ENCODE data around the gene GSTP1. TPM values are rescaled to one million over a fixed set of nuclear protein-coding genes. Genes with fewer than 3 reads are reported as not detected.
A peak's percentile ranks its signal among the peaks of the same experiment; 100 is the strongest.

Gene GSTP1
- total RNA-seq, 1 donor from 2014 or later, result 246 TPM

DNA sequence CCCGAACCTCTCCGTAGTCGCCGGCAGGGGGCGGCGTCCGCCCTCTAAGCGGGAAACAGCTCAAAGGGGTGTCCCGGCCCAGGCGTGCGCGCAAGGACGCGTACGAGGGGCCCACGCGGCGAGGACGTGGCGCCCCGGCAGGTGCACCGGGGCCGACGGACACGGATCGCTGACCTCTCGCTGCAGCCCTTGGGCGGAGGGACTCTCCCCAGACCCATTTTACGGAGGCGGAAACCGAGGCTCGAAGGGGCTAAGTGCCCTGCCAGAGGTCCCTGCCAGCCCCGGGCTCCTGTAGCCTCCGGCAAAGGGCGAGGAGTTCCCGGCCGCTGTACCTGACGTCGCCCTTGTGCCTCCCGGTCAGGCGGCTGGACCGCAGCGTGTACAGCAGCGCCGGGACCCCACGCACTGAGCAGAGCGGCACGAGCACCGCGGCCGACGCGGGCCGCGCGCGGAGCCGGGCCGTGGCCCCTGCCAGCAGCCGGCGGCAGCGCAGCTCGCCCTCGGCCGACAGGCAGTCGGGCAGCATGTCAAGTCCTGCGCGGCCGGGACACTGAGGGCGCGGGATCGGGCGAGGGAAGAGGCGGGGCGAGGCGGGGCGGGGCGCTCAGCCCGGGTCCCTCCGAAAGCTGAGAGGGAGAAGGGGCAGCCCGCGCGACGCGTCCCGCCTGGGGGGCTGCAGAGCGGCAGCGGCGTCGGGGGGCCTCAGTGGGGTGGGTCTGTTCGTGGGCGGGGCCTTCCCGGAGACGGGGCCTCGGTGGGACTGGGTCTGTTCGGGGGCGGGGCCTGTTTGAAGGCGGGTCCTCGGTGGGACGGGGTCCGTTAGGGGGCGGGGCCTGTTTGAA lies 46.0 kb downstream of the GSTP1 start, which contains the start of gene NUDT8:
TSS of gene NUDT8 (minus strand) at position 552 of the 842 bp plus-strand sequence. CDS start at position 526, 26 bp downstream.
- peak; percentile 78 for DNase-seq (ENCODE audit: low read depth)

DNA sequence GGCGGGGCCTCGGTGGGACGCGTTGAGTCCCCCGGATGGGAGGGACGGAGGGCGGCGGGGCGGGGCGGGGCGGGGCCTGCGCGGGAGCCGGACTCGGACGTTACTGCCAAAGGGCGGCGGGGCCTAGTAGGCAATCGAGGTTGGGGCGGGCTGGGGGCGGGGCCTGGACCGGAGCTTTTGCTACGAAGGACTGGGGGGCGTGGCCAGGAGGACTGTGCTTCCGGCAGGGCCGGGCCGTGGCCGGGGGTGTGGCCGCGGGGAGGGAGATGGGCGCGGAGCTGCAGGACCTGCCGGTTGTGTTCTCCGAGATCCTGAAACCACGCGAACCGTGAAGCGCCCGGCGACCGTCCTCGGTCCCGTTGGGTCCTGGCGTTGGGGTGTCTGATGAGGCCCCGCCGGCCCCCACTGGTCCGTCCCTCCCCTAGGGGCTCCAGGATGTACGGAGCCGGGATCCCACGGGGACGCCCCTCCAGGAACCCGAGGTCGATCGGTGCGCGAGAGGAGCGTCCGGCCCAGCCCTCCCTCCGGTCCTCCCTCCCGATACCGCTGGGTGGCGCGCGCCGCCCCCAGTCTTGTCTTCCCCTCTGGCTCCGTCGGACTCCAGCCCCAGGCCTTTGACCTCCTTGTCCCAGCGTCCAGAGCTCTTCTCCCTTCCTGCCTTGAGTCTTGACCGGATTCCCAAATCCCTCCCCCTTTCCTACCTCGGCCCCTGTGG lies 46.8 kb downstream of the GSTP1 start:
- peak; percentile 96 for DNase-seq (ENCODE audit: low read depth)

DNA sequence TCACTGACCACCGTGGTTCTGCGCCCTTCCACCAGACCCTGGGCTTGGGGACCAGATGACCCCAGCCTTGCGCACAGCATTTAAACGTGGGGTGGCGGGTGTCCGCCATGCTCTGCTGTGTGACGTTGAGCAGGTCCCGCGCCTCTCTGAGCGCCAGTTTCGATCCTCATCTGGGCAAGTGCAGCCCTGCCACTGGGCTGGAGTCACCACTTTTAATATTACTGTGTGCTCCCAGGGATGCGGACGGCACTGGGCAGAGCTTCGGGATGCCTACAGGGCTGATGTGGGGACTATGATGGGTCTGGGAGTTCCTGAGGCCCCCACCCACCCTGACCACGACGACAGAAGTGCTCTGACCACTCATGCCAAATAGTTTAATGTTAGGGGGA lies 47.3 kb downstream of the GSTP1 start:
- DNase-seq (ENCODE audit: low read depth), result no peak

DNA sequence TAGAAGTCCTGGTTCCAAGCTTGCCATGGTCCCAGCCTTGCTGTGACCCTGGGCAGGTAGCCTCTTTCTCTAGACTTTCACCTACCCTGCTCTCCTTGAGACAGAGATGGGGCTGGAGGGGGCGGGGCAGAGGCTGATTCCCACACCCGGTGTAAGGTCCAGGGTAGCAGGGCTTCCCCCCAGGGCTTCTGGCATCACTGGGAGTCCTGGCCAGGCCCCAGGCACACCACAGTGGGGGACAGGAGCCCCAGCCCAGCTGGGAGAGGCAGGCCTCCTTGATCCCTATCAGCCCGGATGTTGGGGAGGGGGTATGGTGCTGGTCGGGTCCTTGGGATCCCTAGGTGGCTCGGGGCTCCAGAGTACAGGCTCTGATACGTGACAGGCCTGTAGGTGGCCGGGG lies 47.8 kb downstream of the GSTP1 start:
- no peak for DNase-seq (ENCODE audit: low read depth)

DNA sequence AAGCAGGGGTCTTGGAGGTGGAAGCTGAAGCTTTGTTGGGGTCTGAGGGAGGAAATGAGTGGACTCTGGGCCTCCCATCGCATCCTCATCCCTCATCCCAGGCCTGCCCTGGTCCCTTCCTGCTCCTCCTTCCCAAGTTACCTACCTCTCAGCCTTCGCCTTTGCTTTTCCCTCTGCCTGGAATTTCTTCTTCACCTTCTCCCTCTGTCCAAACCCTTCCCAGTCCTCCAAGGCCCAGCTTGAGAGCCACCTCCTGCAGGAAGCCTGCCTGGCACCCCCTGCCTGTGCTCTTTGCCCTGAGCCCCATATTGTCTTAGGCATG lies 48.2 kb downstream of the GSTP1 start:
- no peak for DNase-seq (ENCODE audit: low read depth)

DNA sequence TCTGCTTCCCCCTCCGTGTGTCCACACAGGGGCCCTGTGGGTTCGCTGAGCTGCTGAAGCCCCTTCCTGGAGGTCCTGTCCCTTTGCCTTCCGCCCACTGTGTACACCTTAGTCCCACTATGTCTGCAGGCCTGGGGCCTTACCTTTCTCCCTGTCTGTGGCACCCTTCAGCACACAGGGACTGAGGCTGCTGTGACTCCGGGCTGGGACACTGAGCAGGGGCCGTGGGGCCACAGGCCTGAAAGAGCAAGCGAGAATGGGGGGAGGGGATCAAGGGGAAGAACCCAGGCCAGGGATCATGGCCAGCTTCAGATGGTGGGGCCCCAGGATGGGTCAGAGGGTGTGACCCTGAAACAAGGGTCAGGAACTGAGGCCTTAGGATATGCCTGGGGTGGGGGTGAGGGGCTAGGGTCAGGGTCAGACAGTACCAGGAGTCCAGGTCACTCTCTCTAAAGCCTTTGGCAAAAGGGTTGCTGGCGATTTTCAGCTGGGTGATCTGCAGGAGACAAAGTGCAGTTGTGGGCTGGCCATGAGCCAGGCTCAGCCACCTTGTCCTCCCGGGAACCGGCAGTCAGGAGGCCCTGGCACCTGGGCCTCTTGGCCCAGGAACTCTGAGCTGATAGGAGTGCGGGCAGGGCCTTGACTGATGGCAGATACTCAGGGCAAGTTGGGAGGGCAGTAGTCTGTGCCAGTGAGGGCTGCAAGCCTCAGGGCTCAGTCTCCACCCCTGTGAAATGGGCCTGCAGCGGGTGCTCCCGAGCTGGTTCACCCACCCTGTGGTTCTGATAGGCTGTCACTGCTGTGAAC lies 48.8 kb downstream of the GSTP1 start:
- DNase-seq (ENCODE audit: low read depth), result no peak

DNA sequence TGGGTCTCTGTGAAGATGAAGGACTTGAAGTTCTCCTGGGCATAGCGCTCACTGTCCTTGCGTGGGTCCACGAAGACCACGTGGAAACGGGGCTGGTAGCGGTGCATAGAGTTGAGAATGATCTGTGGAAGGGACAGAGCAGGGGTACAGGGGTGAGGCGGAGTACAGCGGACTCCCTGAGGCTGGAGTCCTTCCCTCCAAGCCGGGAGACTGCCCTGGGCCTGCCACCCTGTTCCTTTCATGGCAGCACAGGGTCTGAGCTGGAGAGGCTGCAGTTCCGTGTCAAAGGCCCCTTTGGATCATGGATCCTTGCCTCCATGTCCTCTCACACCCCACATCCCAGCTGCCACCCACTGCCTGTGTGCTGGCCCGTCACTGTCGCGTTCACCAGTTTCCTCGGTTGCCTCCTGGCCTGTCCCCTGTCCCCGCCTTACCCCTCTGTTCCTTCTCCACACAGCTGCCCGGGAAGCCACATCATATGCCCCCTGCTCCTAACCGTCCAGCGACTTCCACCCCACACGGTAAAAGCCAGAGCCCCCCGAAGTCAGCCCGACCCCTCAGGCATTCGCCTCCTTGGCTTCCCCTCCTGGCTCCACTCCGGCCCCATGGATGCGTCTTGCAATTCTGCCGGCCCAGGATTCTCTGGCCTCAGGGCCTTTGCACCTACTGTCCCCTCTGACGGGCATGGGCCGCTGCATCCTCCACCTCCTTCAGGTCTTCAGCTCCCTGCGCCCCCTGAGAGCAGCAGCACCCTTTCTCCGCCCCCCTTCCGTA lies 49.6 kb downstream of the GSTP1 start:
- DNase-seq (ENCODE audit: low read depth), result no peak

DNA sequence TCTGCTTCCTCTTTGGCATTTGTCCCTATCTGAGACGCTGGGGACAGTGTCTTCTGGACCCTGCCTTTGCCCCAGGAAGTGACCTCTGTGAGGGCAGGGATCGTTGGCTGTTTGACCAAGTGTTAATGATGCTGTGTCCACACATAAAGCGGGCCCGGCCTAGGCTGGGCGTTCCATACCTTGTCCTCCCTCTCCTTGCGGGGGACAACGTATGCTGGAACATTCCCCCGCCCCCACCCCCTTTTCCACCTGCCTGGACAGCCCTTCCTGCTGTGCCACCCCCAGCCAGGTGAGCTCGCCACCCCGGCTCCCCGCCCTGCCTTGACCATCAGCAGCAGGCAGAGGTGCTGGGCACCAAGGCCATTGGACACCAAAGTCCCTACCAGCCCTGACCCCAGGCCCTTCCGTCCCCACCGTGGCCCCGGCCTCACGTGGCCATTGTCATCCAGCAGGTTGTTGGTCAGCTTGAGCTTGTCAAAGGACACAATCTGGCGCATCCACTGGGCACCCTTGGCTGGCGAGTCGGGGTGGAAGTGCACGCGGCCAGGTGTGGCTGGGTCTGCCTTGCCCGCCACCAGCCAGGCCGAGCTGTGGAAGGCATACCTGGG lies 50.2 kb downstream of the GSTP1 start:
- no peak for DNase-seq (ENCODE audit: low read depth)

DNA sequence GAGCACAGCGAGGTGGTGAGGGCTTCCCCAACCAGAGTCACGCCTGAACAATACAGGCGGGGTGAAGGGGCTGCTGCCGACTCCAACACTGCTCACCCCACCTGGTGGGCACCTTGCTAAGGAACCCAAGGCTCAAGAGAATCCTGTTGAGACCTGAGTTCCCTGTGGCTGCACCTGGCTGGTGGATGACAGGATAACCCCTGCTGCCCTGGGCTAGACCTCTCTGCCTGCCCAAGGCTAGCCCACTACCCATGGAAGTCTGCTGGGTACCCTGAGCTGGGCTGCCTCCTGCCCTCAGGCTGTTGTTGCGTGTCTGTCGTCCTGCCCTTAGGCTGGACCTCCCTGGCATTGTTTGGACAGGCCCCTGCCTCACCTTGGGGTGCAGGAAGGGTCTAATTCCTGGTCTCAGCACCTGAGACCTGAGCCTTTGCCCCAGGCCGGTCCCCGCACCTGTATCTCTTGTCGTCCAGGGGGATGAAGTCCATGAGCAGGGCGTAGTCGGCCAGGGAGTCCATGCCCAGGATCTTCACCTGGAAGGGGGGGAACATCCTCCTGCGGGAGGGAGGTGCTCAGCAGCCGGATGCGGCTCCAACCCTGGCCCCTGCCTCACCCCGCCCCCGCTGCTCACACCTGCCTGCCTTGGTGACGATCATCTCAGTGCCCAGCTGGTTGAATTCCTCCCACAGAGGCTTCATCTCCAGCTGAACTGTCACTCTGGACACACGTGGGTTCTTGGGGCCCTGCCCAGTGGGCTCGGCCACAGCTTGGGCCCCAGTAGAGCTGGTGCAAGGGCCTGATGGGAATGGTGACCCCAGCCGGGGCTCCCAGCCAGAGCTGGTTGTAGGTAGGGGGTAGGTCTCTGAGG lies 51.0 kb downstream of the GSTP1 start:
- DNase-seq (ENCODE audit: low read depth), result no peak

DNA sequence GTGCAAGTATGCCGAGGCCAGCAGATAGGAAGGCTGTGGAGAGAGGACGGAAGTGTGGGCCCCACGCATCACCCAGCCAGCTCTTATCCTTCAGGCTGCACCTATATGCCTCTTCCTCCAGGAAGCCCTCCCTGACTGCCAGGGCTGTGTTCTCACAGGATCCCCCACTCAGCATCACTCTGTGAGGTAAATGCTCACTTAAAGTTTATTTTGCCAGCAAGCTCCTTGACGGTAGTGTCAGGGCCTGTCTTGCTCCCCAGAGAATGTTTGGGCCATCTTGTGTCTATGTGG lies 51.6 kb downstream of the GSTP1 start:
- DNase-seq (ENCODE audit: low read depth), result no peak

Other genes with a start within 250 kb of the GSTP1 start
- gene POLD4, start 230.3 kb upstream of the GSTP1 start, total RNA-seq, result 105 and 115 TPM in 2 replicates
- 3.3 and 6.8 TPM in 2 replicates for gene CLCF1, start 210.2 kb upstream of the GSTP1 start, total RNA-seq
- gene RAD9A, start 191.8 kb upstream of the GSTP1 start, total RNA-seq, result 5.5 and 8.1 TPM in 2 replicates
- gene PPP1CA, start 182.0 kb upstream of the GSTP1 start, total RNA-seq, result 229 and 241 TPM in 2 replicates
- gene TBC1D10C, start 179.7 kb upstream of the GSTP1 start, total RNA-seq, result not detected in 2 replicates
- gene CARNS1, start 168.1 kb upstream of the GSTP1 start, total RNA-seq, result 49.7 and 83.0 TPM in 2 replicates
- gene RPS6KB2, start 155.3 kb upstream of the GSTP1 start, total RNA-seq, result 53.3 and 77.4 TPM in 2 replicates
- gene PTPRCAP, start 146.1 kb upstream of the GSTP1 start, total RNA-seq, result 0.88 and 0.94 TPM in 2 replicates
- 64.5 and 66.9 TPM in 2 replicates for gene CORO1B, start 140.3 kb upstream of the GSTP1 start, total RNA-seq
- gene GPR152, start 131.1 kb upstream of the GSTP1 start, total RNA-seq, result not detected in 2 replicates
- gene CABP4, start 128.5 kb upstream of the GSTP1 start, total RNA-seq, result 1.7 and 4.9 TPM in 2 replicates
- 62.2 and 144 TPM in 2 replicates for gene TMEM134, start 114.6 kb upstream of the GSTP1 start, total RNA-seq
- 47.9 and 56.4 TPM in 2 replicates for gene AIP, start 100.8 kb upstream of the GSTP1 start, total RNA-seq
- gene PITPNM1, start 78.4 kb upstream of the GSTP1 start, total RNA-seq, result 24.8 and 34.6 TPM in 2 replicates
- 31.2 and 48.4 TPM in 2 replicates for gene CDK2AP2, start 75.7 kb upstream of the GSTP1 start, total RNA-seq
- not detected in 2 replicates for gene CABP2, start 60.4 kb upstream of the GSTP1 start, total RNA-seq
- 195 and 214 TPM in 2 replicates for gene NDUFV1, start 23.1 kb downstream of the GSTP1 start, total RNA-seq
- 2.3 and 5.9 TPM in 2 replicates for gene NUDT8, start 46.1 kb downstream of the GSTP1 start, total RNA-seq
- gene TBX10, start 56.0 kb downstream of the GSTP1 start, total RNA-seq, result not detected in 2 replicates
- gene ACY3, start 66.9 kb downstream of the GSTP1 start, total RNA-seq, result 0.27 TPM in 1 of 2 replicates, not detected in the other
- gene ALDH3B2, start 90.8 kb downstream of the GSTP1 start, total RNA-seq, result not detected in 2 replicates